GM06990 (cell line): Measurements from ENCODE around the gene DIAPH2.

Experiments used
- DNase-seq: peaks from one replicate; pipeline ENCODE4 v3.0.0-alpha.2; 2011; ENCODE audit not compliant: insufficient read length; ENCODE audit errors: extremely low read depth
- H3K27me3 ChIP-seq: replicated peaks from 2 replicates; pipeline ENCODE4 v1.6.0; 2011; ENCODE audit warnings: low read length; ENCODE audit not compliant: control insufficient read depth, insufficient read depth
- H3K36me3 ChIP-seq: 2 replicates; pipeline ENCODE4 v1.5.1; 2011; ENCODE audit warnings: low read length; ENCODE audit not compliant: control insufficient read depth, insufficient read depth
- H3K4me3 ChIP-seq: replicated peaks from 2 replicates; pipeline ENCODE4 v1.5.1; 2011; ENCODE audit warnings: low read depth, mild to moderate bottlenecking, control low read depth, low read length
- TF ChIP-seq, protein P1 (sequence below): IDR thresholded peaks from 2 replicates; pipeline ENCODE4 v1.5.1; 2011; ENCODE audit warnings: low read length, control low read depth, mild to moderate bottlenecking, inconsistent platforms; ENCODE audit not compliant: insufficient read depth, poor library complexity, severe bottlenecking

Gene DIAPH2

GRCh38 chrX:96684339-96685209 is at the start of gene DIAPH2:
TSS of gene DIAPH2 (plus strand) at chrX:96684842.
- Histone ChIP-seq H3K36me3 (no peaks in the 10 kb centered on the region), H3K27me3 (no peaks in the 10 kb centered on the region), H3K4me3 (peak within 1 kb of the TSS; percentile 73)
- DNase-seq: peak; percentile 86
- TF ChIP-seq, protein P1, sequence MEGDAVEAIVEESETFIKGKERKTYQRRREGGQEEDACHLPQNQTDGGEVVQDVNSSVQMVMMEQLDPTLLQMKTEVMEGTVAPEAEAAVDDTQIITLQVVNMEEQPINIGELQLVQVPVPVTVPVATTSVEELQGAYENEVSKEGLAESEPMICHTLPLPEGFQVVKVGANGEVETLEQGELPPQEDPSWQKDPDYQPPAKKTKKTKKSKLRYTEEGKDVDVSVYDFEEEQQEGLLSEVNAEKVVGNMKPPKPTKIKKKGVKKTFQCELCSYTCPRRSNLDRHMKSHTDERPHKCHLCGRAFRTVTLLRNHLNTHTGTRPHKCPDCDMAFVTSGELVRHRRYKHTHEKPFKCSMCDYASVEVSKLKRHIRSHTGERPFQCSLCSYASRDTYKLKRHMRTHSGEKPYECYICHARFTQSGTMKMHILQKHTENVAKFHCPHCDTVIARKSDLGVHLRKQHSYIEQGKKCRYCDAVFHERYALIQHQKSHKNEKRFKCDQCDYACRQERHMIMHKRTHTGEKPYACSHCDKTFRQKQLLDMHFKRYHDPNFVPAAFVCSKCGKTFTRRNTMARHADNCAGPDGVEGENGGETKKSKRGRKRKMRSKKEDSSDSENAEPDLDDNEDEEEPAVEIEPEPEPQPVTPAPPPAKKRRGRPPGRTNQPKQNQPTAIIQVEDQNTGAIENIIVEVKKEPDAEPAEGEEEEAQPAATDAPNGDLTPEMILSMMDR: no peak

DNA sequence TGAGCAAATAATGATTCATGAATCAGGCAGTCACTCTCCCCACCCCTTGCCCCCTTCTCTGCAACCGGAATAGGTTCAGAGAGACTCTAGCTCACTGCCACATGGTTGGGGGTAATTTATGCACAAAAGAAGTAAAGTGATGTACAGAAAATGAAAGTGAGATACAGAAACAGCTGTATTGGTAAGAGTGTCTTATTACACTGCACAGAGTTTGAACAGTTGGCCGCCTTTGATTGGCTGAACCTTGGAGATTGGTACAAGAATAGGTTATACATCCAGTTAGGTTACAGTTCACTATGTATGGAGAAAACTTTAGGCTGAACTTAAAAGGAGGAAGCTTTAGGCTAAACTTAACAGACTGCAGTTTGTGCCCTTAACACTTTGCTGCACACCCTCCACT is 34.6 kb upstream of the DIAPH2 start:
- DNase-seq: no peak
- Histone ChIP-seq H3K36me3 (no peaks in the 10 kb centered on the region), H3K4me3 (no peak overlapping the region), H3K27me3 (no peaks in the 10 kb centered on the region)
- TF ChIP-seq, protein P1: no peak

DNA sequence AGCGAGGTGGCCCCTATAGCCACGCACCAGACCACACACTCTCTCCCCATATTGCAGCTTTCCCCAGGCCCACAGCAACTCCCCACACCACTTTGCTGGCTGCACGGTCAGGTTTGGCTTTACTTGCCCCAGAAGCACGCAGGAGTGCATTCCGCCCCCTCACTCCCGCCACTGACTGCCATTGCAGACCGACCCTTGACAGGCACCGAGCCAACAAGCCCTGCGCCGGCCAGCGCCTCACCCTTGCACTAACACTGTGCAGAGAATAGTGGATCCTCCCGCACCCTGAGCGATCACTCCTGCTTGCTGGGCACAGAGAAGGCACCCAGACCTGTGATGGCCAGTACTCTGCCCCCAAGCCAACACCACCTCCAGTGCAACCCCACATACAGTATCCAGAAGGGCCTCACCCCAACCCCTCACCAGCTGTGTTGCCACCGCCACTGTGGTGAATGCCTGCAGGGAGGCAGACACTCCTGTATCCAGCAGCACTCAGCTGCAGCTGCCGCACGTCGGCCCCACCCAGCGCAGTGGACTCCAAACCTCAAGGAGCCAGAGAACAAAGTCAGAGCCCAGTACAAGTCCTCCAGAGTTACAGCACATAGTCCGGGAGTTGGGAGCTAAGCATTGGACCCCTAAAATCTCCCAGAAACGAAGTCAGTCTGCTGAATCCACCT is 28.6 kb upstream of the DIAPH2 start:
- no peaks in the 10 kb centered on the region for H3K27me3 ChIP-seq
- H3K4me3 ChIP-seq: no peak overlapping the region
- no peak for DNase-seq
- TF ChIP-seq, protein P1: no peak
- H3K36me3 ChIP-seq: no peaks in the 10 kb centered on the region

DNA sequence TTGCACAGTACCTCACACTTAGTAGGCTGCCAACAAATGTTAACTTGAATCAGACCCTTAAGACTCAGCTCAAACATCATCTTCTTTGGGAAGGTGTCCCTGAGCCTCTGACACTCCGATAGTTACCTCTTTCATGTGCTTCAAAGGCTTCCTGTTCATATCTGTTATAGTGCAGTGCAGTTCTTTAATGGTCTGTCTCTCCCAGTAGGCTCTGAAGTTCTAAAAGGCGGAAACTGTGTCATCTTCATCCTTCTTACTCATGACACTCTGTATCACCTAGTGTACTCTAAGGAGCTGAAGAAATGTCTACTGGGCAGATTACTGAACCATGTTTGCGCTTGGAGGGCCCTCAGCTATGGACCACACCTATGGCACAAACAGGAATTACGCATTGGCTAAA is 2.1 kb upstream of the DIAPH2 start:
- DNase-seq: no peak
- H3K27me3 ChIP-seq: no peaks in the 10 kb centered on the region
- TF ChIP-seq, protein P1: no peak
- no peaks in the 10 kb centered on the region for H3K36me3 ChIP-seq
- no peak overlapping the region for H3K4me3 ChIP-seq

DNA sequence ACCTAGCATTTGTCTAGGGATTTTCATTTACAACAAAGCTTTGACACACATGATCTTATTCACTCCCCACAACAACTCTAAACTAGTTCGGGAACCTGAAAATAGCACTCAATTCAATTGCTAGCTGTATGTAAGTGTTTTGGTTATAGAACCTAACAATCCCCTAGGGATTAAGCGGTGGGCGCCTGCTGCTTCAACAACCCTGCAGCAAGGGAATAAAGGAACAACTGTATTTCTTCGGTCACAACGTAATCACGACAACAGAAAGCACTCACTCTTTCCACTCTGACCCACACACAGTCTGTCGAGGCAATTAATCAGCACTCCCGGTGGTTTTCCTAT is 674 bp upstream of the DIAPH2 start:
- no peaks in the 10 kb centered on the region for H3K27me3 ChIP-seq
- DNase-seq: no peak
- no peaks in the 10 kb centered on the region for H3K36me3 ChIP-seq
- H3K4me3 ChIP-seq: peak overlapping the region; percentile 73
- TF ChIP-seq, protein P1: no peak
